Cerebellar nuclear complex (tissue), 1 donor: ENCODE measurements around the gene TMEM236.

Experiments used
- DNase-seq, 2 experiments: peaks; one replicate each; lab custom pipeline; 2025; lab: John Stamatoyannopoulos, UW

TMEM236 gene

DNA sequence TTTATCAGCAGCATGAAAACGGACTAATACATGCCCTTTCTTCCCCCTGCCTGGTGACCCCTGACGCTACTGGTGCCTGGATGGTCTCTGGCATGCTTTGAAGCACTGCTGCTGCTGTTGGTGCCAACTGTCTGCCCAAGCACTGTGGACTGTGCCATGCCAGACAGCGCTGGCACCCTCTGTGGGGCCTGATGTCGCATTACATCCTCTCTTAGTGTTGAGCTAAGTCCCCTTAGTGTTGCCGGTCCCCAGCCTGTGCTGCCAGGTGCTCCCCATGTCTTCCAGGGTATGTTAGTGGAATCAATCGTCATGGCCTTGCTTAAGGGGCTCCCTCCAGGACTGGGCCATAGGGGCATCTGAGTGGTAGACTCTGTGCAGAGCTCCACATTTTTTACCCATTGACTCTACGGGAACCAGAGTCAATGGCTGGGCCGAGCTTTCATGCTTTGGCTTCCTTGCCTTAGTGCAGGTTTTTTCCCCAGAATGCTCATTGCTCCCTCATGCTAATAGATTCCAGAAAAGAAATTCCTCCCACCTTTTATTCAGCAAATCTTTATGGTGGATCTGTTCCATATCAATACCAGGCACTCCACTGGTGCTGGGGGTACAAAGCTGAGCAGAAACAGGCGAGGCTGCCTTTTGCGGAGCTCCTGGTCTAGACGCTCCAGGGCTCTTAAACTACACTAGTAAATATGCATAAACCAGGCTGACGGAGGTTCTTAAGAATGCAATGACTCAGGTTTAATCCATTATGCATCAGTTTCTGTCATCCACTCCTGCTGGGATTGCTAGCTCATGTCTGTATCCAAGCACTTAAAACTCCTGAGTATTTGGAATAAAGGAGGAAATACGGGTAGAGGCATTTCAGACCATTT lies 35.3 kb downstream of the TMEM236 start:
- no peak for DNase-seq

DNA sequence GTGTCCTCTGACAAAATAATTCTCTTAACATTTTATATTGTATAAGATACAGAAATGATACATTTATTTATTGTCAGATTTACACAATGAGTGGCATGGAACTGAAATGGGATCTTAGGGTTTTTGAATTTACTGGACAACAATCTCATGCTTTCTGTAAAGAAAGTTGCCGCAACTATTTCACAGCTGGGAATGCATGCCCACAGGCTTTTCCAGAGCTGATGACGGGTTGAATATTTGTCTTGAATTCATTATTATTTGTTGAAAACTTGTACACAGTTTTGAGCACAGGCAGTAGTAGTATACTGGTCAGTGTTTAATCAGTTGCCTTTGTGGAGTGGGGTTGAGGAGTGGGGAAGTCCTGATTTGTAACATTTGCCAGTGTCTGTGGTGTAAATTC lies 36.6 kb downstream of the TMEM236 start:
- DNase-seq, result no peak

DNA sequence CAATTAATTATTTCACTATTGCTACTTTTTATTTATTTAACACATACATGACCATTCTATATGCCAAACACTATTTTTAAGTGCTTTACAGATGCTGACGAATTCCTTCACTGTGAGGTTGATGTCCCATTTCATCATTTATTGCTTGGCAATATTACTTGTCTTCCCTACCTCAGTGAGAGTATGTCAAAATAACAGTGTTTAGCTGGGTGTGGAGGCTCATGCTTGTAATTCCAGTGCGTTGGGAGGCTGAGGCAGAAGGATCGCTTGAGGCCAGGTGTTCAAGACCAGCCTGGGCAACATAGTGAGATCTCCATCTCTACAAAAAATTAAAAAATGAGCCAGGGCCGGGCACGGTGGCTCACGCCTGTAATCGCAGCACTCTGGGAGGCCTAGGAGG lies 37.4 kb downstream of the TMEM236 start:
- no peak for DNase-seq

DNA sequence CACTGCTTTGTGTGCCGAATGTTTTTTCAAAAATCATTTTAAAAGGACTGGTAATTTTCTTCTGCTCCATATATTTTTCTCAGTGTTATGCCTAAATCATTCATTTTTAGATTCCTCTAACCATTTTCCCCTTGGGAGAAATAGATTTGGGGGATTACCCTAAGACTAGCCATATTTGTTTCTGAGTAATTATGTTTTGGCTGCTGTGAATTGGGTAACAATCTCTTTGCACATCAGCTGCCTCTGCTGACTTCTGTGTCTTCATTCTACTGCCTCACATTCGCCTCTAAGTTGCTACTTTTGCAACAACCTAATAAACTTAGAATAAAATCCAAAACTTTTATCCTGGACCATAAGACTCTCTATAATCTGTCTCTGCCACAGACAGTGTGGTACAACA lies 38.6 kb downstream of the TMEM236 start:
- DNase-seq, result no peak

DNA sequence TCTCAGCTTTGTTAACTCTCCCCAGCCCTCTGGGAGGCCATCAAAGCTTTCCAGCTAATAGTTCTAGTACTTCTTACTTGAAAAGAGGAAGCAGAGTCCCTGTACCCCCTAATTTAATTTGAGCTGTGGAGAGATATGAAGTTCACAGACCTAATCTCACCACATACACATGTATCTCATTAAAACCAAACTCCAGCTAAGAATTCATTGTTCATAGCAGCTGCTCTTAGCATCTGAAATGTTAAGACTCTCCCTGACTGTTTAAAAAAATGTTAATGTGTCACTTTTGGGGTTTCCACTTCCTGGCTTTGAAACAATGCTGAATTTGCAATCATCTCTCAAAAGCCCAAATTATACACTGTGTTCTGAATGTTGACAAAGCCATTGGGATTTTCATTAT lies 41.0 kb downstream of the TMEM236 start:
- no peak for DNase-seq

DNA sequence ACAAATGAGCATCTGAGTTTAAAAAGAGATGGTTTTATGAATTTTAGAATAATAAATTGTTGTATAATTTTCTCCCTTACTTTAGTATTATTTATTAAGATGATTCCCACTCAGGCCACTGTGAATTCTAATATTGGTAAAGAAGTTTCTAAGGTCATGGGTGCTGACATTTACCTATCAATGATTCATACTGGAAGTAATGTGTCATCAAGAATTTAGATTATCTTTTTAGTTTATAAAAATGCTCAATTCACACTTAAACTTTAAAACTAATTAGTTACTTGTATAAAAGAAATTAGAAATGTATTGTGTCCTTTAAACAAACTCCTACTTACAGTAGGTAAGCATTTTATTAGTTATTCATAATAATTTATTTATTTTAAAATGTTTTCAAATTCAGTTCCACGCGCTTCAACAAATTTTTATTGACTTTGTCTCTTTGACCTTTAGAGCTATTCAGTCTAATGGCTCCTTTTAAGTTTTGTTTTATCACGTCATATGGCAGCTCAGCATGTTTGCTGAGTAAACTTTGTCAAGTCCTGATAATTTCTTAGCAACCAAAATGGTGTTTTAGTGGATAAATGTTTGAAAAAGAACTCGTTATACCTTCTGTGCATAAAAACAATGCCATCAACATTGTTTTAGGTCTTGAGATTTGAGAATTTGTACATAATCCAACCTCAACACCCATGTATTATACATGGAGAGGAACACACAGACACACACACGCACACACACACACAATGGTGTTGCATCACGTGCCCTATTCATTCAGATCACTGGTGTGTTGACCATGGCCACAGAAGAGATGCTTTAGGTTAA lies 42.0 kb downstream of the TMEM236 start:
- no peak for DNase-seq

DNA sequence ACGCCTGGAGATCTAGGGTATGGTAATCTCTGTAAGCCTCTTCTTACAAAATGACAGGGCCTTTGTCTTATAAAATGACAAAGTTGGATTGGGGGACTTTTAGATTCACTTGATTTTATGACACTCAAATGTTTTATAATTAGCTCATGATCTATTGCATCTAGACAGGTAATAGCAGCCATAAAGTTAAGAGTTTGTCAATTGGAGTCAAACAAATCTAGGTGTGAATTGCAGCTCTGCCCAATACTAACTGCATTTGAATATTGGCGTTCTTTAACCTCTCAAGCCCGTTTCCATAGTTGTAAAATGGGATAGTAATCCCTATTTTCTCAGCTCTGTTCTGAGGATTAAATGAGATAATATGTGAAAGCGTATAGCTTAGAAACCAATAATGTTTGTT lies 43.1 kb downstream of the TMEM236 start:
- no peak for DNase-seq

DNA sequence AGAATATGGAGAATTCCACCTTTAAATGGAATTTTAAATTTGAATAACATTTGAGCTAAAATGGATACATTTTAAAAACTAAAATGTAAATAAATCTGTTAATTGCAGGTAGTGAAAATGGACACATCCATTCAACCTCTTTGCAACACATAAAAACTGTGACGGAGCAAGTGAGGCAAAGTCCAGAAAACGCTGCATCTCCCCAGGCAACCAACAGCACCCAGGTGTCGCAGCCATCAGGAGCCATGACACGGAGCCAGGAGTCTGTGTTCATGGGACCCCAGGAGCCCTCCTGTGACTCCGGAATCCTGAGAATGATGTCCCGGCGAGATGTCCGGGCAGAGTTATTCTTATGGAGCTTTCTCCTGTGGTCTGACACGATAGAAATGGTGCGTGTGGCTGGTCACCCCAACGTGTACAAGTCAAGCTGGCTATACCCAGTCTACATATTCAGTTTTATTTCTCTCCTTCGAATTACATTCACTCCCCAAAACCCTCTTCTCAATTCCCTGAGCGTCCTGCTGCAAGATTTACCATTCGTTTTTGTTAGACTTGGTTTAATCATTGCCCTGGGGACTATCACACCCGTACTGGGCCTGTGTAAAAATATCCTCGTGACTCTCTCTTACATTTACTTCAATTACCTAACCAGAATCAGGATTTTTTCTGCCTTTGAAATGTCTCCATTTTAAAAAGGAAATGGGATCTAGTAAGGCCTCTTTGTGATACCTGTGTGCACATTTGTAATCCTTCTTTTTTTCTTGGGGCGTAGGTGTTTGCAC lies 44.0 kb downstream of the TMEM236 start:
- no peak for DNase-seq

DNA sequence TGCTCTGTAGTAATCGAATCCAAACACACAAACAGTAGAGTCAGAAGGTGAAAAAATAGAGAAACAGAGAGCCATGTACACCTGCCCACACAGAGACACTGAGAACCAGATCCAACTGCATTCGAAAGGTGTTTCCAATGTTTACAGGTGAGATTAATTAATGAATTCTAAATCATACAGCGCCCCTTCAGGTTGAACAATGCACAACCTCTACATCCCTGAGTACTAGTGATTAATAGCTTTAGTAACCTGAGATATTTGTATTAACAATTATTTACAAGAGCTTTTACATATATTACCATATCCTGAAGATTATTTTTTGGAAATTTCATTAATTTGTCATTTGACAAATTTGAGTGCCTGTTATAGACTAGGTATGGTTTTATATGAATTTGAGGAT lies 49.5 kb downstream of the TMEM236 start:
- DNase-seq, result no peak

DNA sequence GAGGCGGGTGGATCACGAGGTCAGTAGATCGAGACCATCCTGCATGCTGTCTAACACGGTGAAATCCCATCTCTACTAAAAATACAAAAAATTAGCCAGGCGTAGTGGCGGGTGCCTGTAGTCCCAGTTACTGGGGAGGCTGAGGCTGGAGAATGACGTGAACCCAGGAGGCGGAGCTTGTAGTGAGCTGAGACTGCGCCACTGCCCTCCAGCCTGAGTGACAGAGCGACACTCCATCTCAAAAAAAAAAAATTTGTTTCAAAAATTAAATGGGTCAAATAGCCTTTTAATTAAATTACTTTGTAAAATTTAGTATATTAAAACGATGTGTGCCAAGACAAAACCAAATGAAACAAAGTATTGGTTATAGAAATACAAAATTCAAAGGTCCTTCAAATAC lies 50.3 kb downstream of the TMEM236 start:
- no peak for DNase-seq

DNA sequence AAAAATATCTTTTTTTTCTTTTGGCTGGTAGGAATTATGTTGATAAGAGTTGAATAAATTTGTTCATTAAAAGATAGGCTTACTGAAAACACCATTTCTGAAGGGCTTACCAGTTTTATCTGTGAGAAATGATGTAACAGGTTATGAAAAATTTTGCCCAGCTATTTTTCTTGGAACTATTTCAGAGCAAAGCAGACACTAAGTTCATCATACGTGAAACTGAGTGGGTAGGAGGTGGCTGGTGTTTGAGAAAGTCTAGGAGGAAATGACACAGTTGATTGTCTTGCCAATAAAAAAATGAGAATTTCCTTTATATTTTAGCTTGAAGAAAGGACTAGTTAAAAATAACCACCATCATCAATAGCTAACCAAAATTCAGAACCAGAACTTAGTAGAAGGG lies 51.0 kb downstream of the TMEM236 start:
- no peak for DNase-seq

DNA sequence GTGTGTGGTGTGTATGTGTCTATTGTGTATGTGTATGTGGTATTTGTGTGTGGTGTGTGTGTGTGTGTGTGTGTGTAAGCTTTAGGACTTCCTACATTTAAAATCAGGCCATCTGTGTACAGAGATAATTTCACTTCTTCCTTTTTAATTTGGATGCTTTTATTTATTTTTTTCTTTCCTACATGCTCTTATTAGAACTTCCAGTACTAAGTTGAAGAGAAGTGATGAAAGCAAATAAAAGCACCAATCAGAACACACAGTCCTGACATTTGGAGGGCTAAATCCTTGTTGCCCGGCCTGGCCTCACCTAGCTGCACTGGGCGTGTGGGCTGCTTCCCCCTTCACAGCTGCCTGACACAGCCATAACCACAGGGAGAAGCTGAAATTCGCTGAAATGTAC lies 53.3 kb downstream of the TMEM236 start:
- DNase-seq, result no peak

DNA sequence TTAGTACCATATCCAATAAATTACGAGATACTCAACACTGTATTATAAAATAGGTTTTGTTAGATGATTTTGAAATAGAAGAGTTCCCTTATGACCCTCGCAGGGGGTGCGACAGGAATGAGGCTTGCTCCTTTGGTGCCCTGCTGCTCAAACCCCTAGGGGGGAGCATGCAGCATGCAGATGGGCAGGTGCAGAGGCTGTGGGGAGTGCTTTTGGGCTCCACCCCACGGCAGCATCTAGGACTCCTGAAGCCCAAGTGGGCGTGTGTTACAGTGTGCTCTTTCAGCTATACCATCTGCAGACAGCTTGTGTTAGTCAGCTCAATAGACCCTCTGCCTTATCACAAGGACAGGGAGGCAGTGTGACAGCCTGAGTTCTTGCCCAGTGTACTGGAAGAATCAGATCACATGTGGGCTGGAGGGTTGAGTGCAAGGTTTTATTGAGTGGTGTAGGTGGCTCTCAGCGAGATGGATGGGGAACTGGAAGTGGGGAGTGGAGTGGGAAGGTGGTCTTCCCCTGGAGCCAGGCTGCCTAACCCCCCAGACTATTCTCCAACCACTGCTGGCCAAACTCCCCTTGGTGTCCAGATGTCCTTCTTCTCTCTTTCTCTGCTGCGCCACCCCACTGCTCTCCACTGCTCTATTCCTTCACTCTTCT lies 54.0 kb downstream of the TMEM236 start:
- no peak for DNase-seq

DNA sequence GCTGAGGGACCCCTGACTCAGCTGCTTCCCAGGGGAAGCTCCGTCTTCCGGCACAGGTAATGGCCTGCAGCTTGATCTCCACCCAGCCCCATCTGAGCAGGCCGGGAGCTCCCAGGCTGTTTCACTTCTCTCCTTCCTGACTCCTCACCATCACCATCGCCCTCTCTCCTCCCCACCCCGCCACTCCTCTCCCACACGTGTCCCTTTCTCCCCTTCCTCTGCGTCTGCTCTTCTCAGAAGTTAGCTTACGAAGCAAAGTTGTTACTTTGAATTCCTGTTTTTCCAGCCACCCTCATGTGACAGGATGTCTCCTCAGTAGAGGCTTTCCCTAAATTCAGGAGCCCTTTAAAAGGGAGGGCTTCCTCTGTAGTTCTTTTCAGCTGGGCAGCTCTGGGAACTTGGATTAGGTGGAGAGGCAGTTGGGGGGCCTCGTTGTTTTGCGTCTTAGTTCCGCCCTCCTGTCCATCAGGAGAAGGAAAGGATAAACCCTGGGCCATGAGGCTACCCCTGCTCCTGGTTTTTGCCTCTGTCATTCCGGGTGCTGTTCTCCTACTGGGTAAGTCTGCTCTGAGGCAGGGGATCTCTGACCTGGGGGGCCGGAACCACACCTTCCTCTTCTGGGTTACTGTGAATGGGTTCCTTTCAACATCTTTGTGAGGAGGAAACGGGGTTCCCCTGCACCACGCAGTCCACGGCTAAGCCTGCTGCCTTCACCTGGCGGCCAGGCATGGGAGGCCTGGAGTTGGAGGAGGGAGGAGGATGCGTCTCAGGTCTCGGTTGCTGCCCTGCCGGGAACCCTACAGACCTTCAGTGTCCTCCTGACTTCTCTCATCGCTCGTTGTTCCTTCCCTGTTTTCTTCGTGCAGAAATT lies 57.2 kb downstream of the TMEM236 start, which contains the start of gene MRC1:
TSS of gene MRC1 (plus strand) at position 378 of the 871 bp plus-strand sequence. CDS start at position 496, 118 bp downstream.
- no peak for DNase-seq

DNA sequence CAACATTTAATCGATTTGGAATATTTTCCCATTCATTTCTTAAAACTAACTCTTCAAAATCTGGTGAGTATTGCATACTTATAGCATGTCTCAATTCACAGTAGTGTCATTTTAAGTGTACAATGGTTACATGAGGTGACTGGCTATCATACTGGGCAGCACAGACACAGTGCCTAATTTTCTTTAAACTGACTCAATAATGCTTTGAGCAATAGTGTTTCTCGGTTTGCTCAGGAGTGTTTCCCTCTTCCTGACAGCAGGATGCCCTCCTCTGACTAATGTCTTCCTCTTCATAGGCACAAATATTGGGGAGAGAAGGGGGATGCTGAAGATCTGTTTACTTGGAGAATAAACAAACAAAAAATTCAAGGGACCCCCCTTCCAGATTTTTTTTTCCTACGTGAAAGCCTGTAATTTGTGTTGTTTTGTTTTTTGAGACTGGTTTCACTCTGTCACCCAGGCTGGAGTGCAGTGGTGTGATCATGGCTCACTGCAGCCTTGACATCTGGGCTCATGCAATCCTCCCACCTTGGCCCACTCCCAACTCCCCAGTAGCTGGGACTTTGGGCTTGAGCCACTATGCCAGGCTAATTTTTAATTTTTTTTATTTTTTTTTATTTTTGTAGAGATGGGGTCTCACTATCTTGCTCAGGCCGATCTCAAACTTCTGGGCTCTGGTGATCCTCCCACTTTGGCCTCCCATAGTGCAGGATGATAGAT lies 59.3 kb downstream of the TMEM236 start:
- DNase-seq, result no peak

DNA sequence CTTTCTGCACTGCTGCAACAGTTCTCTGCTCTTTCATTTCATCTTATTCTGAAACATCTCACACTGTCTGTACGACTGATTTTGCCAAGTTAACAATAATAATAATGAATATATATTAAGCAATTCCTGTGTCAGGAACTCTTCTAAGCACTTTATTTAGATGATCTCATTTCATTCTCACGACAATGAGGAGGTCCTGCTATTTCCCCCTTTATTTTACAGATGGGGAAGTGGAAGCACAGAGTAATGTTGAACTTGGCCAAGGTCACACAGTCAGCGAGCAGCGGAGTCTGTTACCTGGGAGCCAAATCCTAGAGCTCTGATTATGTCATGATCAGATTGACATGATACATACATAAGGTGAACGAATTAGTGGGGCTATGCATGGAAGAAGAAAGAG lies 63.0 kb downstream of the TMEM236 start:
- DNase-seq, result no peak

DNA sequence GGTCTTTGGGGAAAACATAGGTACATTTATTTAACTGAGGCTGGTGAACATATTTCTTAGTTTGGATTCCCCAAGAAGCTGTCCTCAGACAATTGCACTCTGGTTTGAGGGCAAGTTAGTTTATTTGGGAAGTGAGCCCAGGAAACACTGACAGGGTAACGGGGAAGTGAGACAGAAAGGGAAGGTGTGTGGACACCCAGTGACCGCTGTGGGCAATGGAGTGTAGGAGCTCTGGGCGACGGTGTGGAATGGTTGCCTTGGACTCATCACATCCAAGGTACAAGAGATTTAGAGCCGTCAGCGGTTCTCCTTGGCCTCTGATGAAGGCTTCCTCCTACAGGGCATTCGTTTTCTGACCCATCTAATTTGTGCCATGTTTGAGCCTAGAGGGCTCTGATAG lies 64.2 kb downstream of the TMEM236 start:
- no peak for DNase-seq

DNA sequence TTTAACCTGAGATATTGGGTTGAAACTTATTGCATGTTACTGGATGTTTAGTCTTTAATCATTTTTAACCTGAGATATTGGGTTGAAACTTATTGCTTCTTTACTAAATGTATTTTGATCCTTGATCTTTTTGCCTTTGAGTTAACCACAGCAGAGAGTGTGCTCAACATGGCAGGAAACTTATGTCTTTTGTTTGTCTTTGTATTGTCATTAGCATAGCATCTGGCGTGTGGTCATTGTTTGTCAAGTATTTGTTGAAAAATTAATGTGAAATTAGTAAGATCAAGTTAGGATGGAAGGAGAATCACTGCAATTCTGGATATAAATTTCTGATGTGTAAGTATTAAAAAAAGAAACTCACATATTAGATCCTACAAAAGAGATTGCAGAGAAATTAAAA lies 65.3 kb downstream of the TMEM236 start:
- DNase-seq, result no peak

DNA sequence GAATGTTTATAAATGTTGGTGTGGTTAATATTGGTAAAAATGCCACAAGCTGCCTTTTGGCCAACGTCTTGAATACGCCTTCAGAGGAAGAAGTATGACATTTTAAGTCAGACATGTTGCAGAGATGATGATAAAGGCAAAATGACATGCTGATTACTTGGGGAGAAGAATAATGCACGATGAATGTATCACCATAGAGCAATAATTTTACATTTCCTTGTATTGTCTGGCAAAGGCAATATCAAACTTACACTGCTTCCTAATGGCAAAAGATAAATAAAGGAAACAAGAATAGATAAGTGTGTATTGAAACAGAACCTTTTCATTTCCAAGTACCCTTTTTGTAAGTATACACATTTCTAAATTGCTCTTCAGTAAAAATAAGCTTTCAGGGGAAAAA lies 65.8 kb downstream of the TMEM236 start:
- DNase-seq, result no peak

DNA sequence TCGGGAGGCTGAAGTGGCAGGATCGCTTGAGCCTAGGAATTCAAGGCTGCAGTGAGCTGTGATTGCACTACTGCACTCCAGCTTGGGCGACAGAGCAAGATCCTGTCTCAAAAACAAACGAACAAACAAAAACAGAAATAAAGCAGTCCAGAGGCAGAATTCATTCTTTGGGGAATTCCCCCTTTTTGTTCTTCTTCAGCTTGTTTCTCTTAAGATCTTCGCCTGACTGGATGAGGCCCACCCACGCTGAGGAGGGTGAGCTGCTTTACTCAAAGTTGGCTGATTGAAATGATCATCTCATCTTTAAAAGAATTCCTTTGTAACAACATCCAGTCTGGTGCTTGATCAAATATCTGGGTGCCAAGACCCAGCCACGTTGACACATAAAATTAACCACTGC lies 67.8 kb downstream of the TMEM236 start:
- DNase-seq, result no peak
